ENCODE data around the gene WIF1. TPM values are rescaled to one million over a fixed set of nuclear protein-coding genes. Genes with fewer than 3 reads are reported as not detected.

The WIF1 gene
- total and polyA plus RNA-seq, 2 of the 8 experiments (the other 6 are each of a cell fraction or from before 2014, with no cell fraction given): 1.8 to 9.1 TPM

GRCh38 chr12:65157091-65157490, 36.0 kb upstream of the WIF1 start:
- Histone ChIP-seq H3K23me2 (ENCODE audit: low read depth, low read length) (no peaks in the 10 kb centered on the region), H3K23ac (ENCODE audit: insufficient read length) (no peak overlapping the region), H3K56ac (replicated peaks; ENCODE audit: insufficient read length, low read depth, low read length) (no peak overlapping the region), H3K14ac (ENCODE audit: insufficient read length) (no peak overlapping the region), H2BK120ac (replicated peaks; ENCODE audit: low read depth, low read length) (no peak overlapping the region), H3K18ac (ENCODE audit: extremely low read depth, low read length) (no peak overlapping the region), H3K27me3 (replicated peaks in 1 of 4; ENCODE audit: control insufficient read depth in 3 of 4, extremely low read depth in 1 of 4, insufficient read depth in 3 of 4, low read length in 3 of 4) (no peaks in the 10 kb centered on the region), H3K79me1 (ENCODE audit: low read depth, low read length) (no peaks in the 10 kb centered on the region), H2AK5ac (ENCODE audit: low read depth, low read length) (no peak overlapping the region), H3K27ac (ENCODE audit: low read depth, low read length) (no peak overlapping the region), H3K4ac (replicated peaks; ENCODE audit: insufficient read length, low read depth, low read length) (no peak overlapping the region), H3K36me3 (ENCODE audit: control insufficient read depth in 2 of 4, insufficient read depth in 4 of 4, low read length in 3 of 4) (no peaks in the 10 kb centered on the region), H4K91ac (replicated peaks; ENCODE audit: insufficient read length, low read length) (no peak overlapping the region), H4K8ac (ENCODE audit: extremely low read depth, insufficient read depth, low read length) (no peak overlapping the region), H4K20me1 (replicated peaks in 1 of 2; ENCODE audit: control insufficient read depth in 1 of 2, insufficient read depth in 2 of 2, low read length in 2 of 2) (no peaks in the 10 kb centered on the region), H3K4me2 (ENCODE audit: insufficient read depth in 1 of 2, low read depth in 2 of 2, low read length in 2 of 2) (no peak overlapping the region), H2BK5ac (ENCODE audit: low read depth, low read length) (no peak overlapping the region), H3K4me1 (replicated peaks in 1 of 4; ENCODE audit: control insufficient read depth in 3 of 4, insufficient read depth in 4 of 4, low read length in 3 of 4) (no peaks in the 10 kb centered on the region), H3K9ac (replicated peaks in 1 of 4; ENCODE audit: extremely low read depth in 1 of 4, low read depth in 3 of 4, low read length in 3 of 4) (no peak overlapping the region), H3K79me2 (ENCODE audit: control insufficient read depth in 1 of 2, insufficient read depth in 2 of 2, low read length in 2 of 2) (no peaks in the 10 kb centered on the region), H2BK12ac (ENCODE audit: low read depth, low read length) (no peak overlapping the region), H2AFZ (ENCODE audit: low read length) (peak overlapping the region; percentile 95; the same call in 1 of the 2 replicates), H3K4me3 (ENCODE audit: extremely low read depth in 1 of 4, insufficient read depth in 2 of 4, low read depth in 3 of 4, low read length in 4 of 4) (no peak overlapping the region), H2BK20ac (ENCODE audit: low read length) (no peak overlapping the region), H3K9me3 (ENCODE audit: insufficient read depth in 2 of 2, low read depth in 1 of 2, low read length in 1 of 2) (no peaks in the 10 kb centered on the region), H4K5ac (ENCODE audit: insufficient read length, low read depth, low read length) (no peak overlapping the region), H2BK15ac (ENCODE audit: low read length) (no peak overlapping the region)
- DNase-seq (ENCODE audit: low read depth in 1 of 2, low spot score in 2 of 2): no peak
- WGBS, 2 experiments (ENCODE audit: extremely low coverage in 1 of 2, insufficient coverage in 1 of 2, insufficient read length in 1 of 2, insufficient replicate concordance in 2 of 2, low coverage in 1 of 2, low lambda C conversion rate in 2 of 2, missing lambda C conversion rate in 1 of 2): 90% methylated on average over 4 of the region's 4 CpGs; no CpG with 5 or more reads in 1 of the 2 experiments
- no peak for FAIRE-seq
- POLR2A ChIA-PET (ENCODE audit: partially characterized antibody): no interaction called here
- TF ChIP-seq CTBP2 (IDR thresholded peaks at IDR 0.05; ENCODE audit: borderline replicate concordance, insufficient read depth, insufficient read length, low read length) (no peak), CREB1 (IDR thresholded peaks at IDR 0.05) (no peak)
- CTCF ChIA-PET (ENCODE audit: partially characterized antibody): interaction anchor here (0.7 to 1.3 kb wide), 3 partner anchors 14 to 56 kb away, joined by 3 read pairs; no protein-coding TSS in a partner anchor

Data from H1 (cell line).